A549 (cell line): ENCODE measurements around the gene ASIC2. TPM values are rescaled to one million over a fixed set of nuclear protein-coding genes. Genes with fewer than 3 reads are reported as not detected.

Source experiments
- ATAC-seq, 2 experiments: fragments of 200-7000 bp in 1 of 2; fragments of >200 bp in 1 of 2; cut with Nextera tagmentation in 1 of 2; cut with Tn5 transposase in 1 of 2; 3 replicates each; pipeline versions ENCODE4 v1.8.0 to v1.9.1; 2018 to 2020; ENCODE audit warnings: mild to moderate bottlenecking in 1 of 2, moderate library complexity in 1 of 2
- CTCF ChIA-PET: fragments of 300-600 bp; sonication (Branson Sonifier 250); formaldehyde crosslinking; extraction: SDS; loops from one replicate; lab custom pipeline; 2021; ENCODE audit warnings: antibody characterized with exemption, inconsistent platforms; lab: Yijun Ruan, JAX
- POLR2A ChIA-PET: fragments of 350-600 bp; formaldehyde crosslinking; extraction: SDS; loops from one replicate; lab custom pipeline; 2021; ENCODE audit warnings: antibody characterized with exemption, inconsistent platforms; lab: Yijun Ruan, JAX
- DNase-seq, 2 experiments: peaks; one replicate each; pipeline versions ENCODE4 v3.0.0 to v3.0.0-alpha.2; 2011 to 2016; ENCODE audit warnings: low read depth in 1 of 2, low spot score in 1 of 2
- FAIRE-seq: peaks from 2 replicates; lab custom pipeline; 2011; peaks lifted over from hg19 to GRCh38; lab: Jason Lieb, UNC
- H3K27ac ChIP-seq, 2 experiments: fragments of >200 bp; sonication (Bioruptor Twin); formaldehyde crosslinking; 3 replicates each; pipeline ENCODE4 v1.5.1; 2016 to 2017
- H3K4me1 ChIP-seq: fragments of >200 bp; sonication (Bioruptor Twin); formaldehyde crosslinking; 3 replicates; pipeline ENCODE4 v1.6.1; 2016
- H3K4me2 ChIP-seq: fragments of >200 bp; sonication (Bioruptor Twin); formaldehyde crosslinking; 3 replicates; pipeline ENCODE4 v1.6.1; 2016
- H3K4me3 ChIP-seq: fragments of >200 bp; sonication (Bioruptor Twin); formaldehyde crosslinking; 3 replicates; pipeline ENCODE4 v1.5.1; 2016
- H3K9me3 ChIP-seq: fragments of >200 bp; sonication (Bioruptor Twin); formaldehyde crosslinking; 3 replicates; pipeline ENCODE4 v1.6.1; 2016
- BHLHE40 ChIP-seq: IDR thresholded peaks from 2 replicates; pipeline ENCODE4 v1.6.1; 2012; ENCODE audit warnings: low read depth, low read length, inconsistent platforms
- CBX2 ChIP-seq: fragments of 200-600 bp; sonication (generic); IDR thresholded peaks from 2 replicates; pipeline ENCODE4 v1.6.1; 2016; ENCODE audit warnings: low read depth, mild to moderate bottlenecking, borderline replicate concordance
- CEBPB ChIP-seq, 2 experiments: fragments of >200 bp in 1 of 2; sonication (Bioruptor Twin) in 1 of 2; formaldehyde crosslinking in 1 of 2; IDR thresholded peaks; 2 replicates each; pipeline ENCODE4 v1.6.1; 2012 to 2016
- CTCF ChIP-seq: fragments of >200 bp; sonication (Bioruptor Twin); formaldehyde crosslinking; IDR thresholded peaks from 3 replicates; pipeline ENCODE4 v1.5.1; 2016
- EHF ChIP-seq: fragments of 250-450 bp; sonication (Bioruptor Pico); IDR thresholded peaks from 2 replicates; pipeline ENCODE4 v1.5.0; 2020; ENCODE audit warnings: mild to moderate bottlenecking
- FOSB ChIP-seq: fragments of 250-450 bp; sonication (Bioruptor Pico); IDR thresholded peaks from 2 replicates; pipeline ENCODE4 v1.5.0; 2020; ENCODE audit warnings: mild to moderate bottlenecking, moderate library complexity
- FOSL2 ChIP-seq, 2 experiments: fragments of 450-650 bp in 1 of 2; fragments of >200 bp in 1 of 2; sonication (Bioruptor Twin) in 1 of 2; formaldehyde crosslinking; IDR thresholded peaks; 2 replicates each; pipeline versions ENCODE4 v1.5.0 to v1.6.1; 2016 to 2020; ENCODE audit warnings: mild to moderate bottlenecking in 1 of 2, moderate library complexity in 1 of 2
- FOXS1 ChIP-seq: fragments of 250-450 bp; sonication (Bioruptor Pico); IDR thresholded peaks from 2 replicates; pipeline ENCODE4 v1.5.0; 2020; ENCODE audit warnings: mild to moderate bottlenecking, moderate library complexity
- HDAC2 ChIP-seq: fragments of 200-600 bp; sonication (generic); IDR thresholded peaks from 2 replicates; pipeline ENCODE4 v1.6.1; 2016
- HEYL ChIP-seq: fragments of 250-450 bp; sonication (Bioruptor Pico); IDR thresholded peaks from 2 replicates; pipeline ENCODE4 v1.8.0; 2021; ENCODE audit warnings: mild to moderate bottlenecking, moderate library complexity
- HMGXB4 ChIP-seq: fragments of 250-450 bp; sonication (Bioruptor Pico); IDR thresholded peaks from 2 replicates; pipeline ENCODE4 v1.5.0; 2021; ENCODE audit warnings: mild to moderate bottlenecking, moderate library complexity, borderline replicate concordance
- HOXB13 ChIP-seq: fragments of 250-450 bp; sonication (Bioruptor Pico); IDR thresholded peaks from 2 replicates; pipeline ENCODE4 v1.5.0; 2020; ENCODE audit warnings: low read depth, mild to moderate bottlenecking, moderate library complexity
- HOXB5 ChIP-seq: fragments of 250-450 bp; sonication (Bioruptor Pico); IDR thresholded peaks from 2 replicates; pipeline ENCODE4 v1.5.0; 2020; ENCODE audit warnings: mild to moderate bottlenecking, moderate library complexity
- JUN ChIP-seq, 2 experiments: fragments of >200 bp; sonication (Bioruptor Twin); formaldehyde crosslinking; IDR thresholded peaks; 2 replicates in 1 of 2; 3 replicates in 1 of 2; pipeline ENCODE4 v1.6.1; 2016 to 2017
- JUNB ChIP-seq: fragments of >200 bp; sonication (Bioruptor Twin); formaldehyde crosslinking; IDR thresholded peaks from 2 replicates; pipeline ENCODE4 v1.6.1; 2016
- KDM1A ChIP-seq: fragments of 200-600 bp; sonication (generic); IDR thresholded peaks from 2 replicates; pipeline ENCODE4 v1.6.1; 2016; ENCODE audit warnings: low read depth, mild to moderate bottlenecking
- MYC ChIP-seq: IDR thresholded peaks from 2 replicates; pipeline ENCODE4 v1.6.1; 2012; ENCODE audit warnings: mild to moderate bottlenecking, inconsistent platforms, low read length, improper control_type of control experiment, borderline replicate concordance
- NPAS2 ChIP-seq: fragments of 250-450 bp; sonication (Bioruptor Pico); IDR thresholded peaks from 2 replicates; pipeline ENCODE4 v1.8.0; 2022; ENCODE audit warnings: mild to moderate bottlenecking, moderate library complexity, borderline replicate concordance
- NR3C1 ChIP-seq: fragments of >200 bp; sonication (Bioruptor Twin); formaldehyde crosslinking; IDR thresholded peaks from 3 replicates; pipeline ENCODE4 v1.6.1; 2017
- PHF8 ChIP-seq: fragments of 200-600 bp; sonication (generic); IDR thresholded peaks from 2 replicates; pipeline ENCODE4 v1.6.1; 2016; ENCODE audit warnings: low read depth, mild to moderate bottlenecking, antibody characterized with exemption, moderate library complexity, borderline replicate concordance
- POLR2AphosphoS2 ChIP-seq: conservative IDR thresholded peaks from 2 replicates; pipeline ENCODE4 v1.6.1; 2012; ENCODE audit warnings: low read length, improper control_type of control experiment, inconsistent platforms
- REST ChIP-seq: fragments of 200-600 bp; sonication (generic); IDR thresholded peaks from 2 replicates; pipeline ENCODE4 v1.6.1; 2016; ENCODE audit warnings: antibody characterized with exemption, mild to moderate bottlenecking, moderate library complexity
- RFX5 ChIP-seq: fragments of 450-650 bp; IDR thresholded peaks from 2 replicates; pipeline ENCODE4 v1.7.1; 2014; ENCODE audit warnings: antibody characterized with exemption, mild to moderate bottlenecking, moderate library complexity
- SMC3 ChIP-seq: fragments of >200 bp; sonication (Bioruptor Twin); formaldehyde crosslinking; IDR thresholded peaks from 3 replicates; pipeline ENCODE4 v1.6.1; 2018; ENCODE audit warnings: inconsistent platforms
- SREBF2 ChIP-seq: fragments of 450-650 bp; IDR thresholded peaks from 2 replicates; pipeline ENCODE4 v1.6.1; 2014; ENCODE audit warnings: mild to moderate bottlenecking, moderate library complexity
- TFCP2L1 ChIP-seq: fragments of 250-450 bp; sonication (Bioruptor Pico); IDR thresholded peaks from 2 replicates; pipeline ENCODE4 v1.5.0; 2021; ENCODE audit warnings: mild to moderate bottlenecking
- ZNF302 ChIP-seq: fragments of 250-450 bp; sonication (Bioruptor Pico); IDR thresholded peaks from 2 replicates; pipeline ENCODE4 v1.9.0; 2021; ENCODE audit warnings: inconsistent platforms, mild to moderate bottlenecking, moderate library complexity
- WGBS: methylation state at CpG from one replicate; pipeline ENCODE4 v1.1.6; 2017; ENCODE audit errors: missing lambda C conversion rate; 5-methylcytosine and 5-hydroxymethylcytosine counted together
- polyA plus RNA-seq, 4 experiments: library from polyadenylated mRNA; depleted of rRNA in 3 of 4; stranded (reverse); fragments of >200 nt; fragmentation: RNase III in 1 of 4; extraction: RNeasy Plus Mini Kit Qiagen cat#74134 plus additional on column Dnase treatment in 1 of 4; gene quantifications; 2 replicates in 3 of 4; 3 replicates in 1 of 4; pipeline ENCODE4 v1.2.3, GENCODE V29; 2011 to 2017
- TF ChIP-seq, protein P1 (sequence below): IDR thresholded peaks from 2 replicates; pipeline ENCODE4 v1.6.1; 2012
- TF ChIP-seq, protein P2 (sequence below): fragments of 450-650 bp; IDR thresholded peaks from 2 replicates; pipeline ENCODE4 v1.6.1; 2014; ENCODE audit warnings: antibody characterized with exemption

ASIC2 gene
- polyA plus RNA-seq, 2 of the 4 experiments (the other 2 are of a cell fraction), result 1.5 to 1.9 TPM

DNA sequence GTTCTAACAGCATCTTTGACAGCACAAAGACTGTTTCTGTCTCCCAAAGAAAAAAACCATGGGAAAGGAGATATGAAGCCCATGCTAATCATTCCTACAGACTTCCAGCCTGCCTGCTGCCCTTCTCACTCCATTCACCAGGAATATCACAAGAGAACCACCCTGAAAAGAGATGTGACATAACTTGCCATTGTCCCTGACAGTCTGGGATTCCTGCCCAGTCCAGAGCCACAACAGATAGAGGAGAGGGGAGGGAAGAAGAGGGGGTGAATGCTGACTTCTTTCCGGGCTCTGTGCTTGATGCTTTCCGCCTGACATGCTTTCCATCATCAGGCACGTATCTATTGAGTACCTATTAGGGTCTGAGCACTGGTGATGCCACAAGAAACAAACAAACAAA lies 31.6 kb upstream of the ASIC2 start:
- no peak for ATAC-seq
- DNase-seq, result no peak
- no peak overlapping the region for H3K4me3 ChIP-seq
- no peak overlapping the region for H3K27ac ChIP-seq
- H3K4me1 ChIP-seq, result no peaks in the 10 kb centered on the region
- ChIA-PET POLR2A (no interaction called here), CTCF (no interaction called here)
- H3K4me2 ChIP-seq, result no peak overlapping the region
- TF ChIP-seq KDM1A, result no peak
- no peak for TF ChIP-seq TFCP2L1
- no peak for TF ChIP-seq POLR2AphosphoS2
- TF ChIP-seq CTCF, result no peak
- TF ChIP-seq SREBF2, result no peak
- TF ChIP-seq HDAC2, result no peak
- TF ChIP-seq FOXS1 (CRISPR knock-in tag), result no peak
- TF ChIP-seq HEYL, result no peak
- no peak for TF ChIP-seq BHLHE40
- no peak for TF ChIP-seq RFX5
- no peak for TF ChIP-seq PHF8
- TF ChIP-seq, protein P1, sequence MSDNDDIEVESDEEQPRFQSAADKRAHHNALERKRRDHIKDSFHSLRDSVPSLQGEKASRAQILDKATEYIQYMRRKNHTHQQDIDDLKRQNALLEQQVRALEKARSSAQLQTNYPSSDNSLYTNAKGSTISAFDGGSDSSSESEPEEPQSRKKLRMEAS, result no peak
- TF ChIP-seq HMGXB4 (CRISPR knock-in tag), result no peak
- TF ChIP-seq EHF (CRISPR knock-in tag), result no peak
- no peak for TF ChIP-seq REST
- TF ChIP-seq, protein P2, sequence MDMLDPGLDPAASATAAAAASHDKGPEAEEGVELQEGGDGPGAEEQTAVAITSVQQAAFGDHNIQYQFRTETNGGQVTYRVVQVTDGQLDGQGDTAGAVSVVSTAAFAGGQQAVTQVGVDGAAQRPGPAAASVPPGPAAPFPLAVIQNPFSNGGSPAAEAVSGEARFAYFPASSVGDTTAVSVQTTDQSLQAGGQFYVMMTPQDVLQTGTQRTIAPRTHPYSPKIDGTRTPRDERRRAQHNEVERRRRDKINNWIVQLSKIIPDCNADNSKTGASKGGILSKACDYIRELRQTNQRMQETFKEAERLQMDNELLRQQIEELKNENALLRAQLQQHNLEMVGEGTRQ, result no peak
- TF ChIP-seq SMC3, result no peak
- TF ChIP-seq ZNF302 (CRISPR knock-in tag), result no peak
- TF ChIP-seq JUN (IDR thresholded peaks at IDR 0.05), result no peak
- TF ChIP-seq CEBPB (IDR thresholded peaks at IDR 0.05), result no peak
- no peak for FAIRE-seq
- no peaks in the 10 kb centered on the region for H3K9me3 ChIP-seq
- WGBS, result 0% methylated on average over 3 of the region's 3 CpGs

GRCh38 chr17:33322063-33322462 lies 29.0 kb upstream of the ASIC2 start:
- 7% methylated on average over 6 of the region's 6 CpGs for WGBS
- Histone ChIP-seq H3K27ac (no peak overlapping the region), H3K4me2 (no peak overlapping the region), H3K4me1 (no peaks in the 10 kb centered on the region), H3K9me3 (no peaks in the 10 kb centered on the region), H3K4me3 (no peak overlapping the region)
- no peak for DNase-seq
- CTCF ChIA-PET, result interaction anchor here (0.7 to 1.0 kb wide), 3 partner anchors 39 to 109 kb away, joined by 3 read pairs; no protein-coding TSS in a partner anchor
- no peak for FAIRE-seq
- POLR2A ChIA-PET, result no interaction called here
- no peak for ATAC-seq
- TF ChIP-seq MYC (no peak), HEYL (no peak), ZNF302 (CRISPR knock-in tag) (no peak), JUNB (no peak), HDAC2 (no peak), NR3C1 (no peak), CEBPB (IDR thresholded peaks at IDR 0.05) (no peak), CBX2 (no peak), FOSL2 (IDR thresholded peaks at IDR 0.05) (no peak), FOSL2 (CRISPR knock-in tag; IDR thresholded peaks at IDR 0.05) (no peak), FOXS1 (CRISPR knock-in tag) (no peak), HOXB5 (CRISPR knock-in tag) (no peak), NPAS2 (CRISPR knock-in tag) (no peak), FOSB (CRISPR knock-in tag) (no peak), HOXB13 (CRISPR knock-in tag) (no peak)
- TF ChIP-seq, protein P2, result no peak
